ENCODE measurements around the gene UBAC1. TPM values are rescaled to one million over a fixed set of nuclear protein-coding genes. Genes with fewer than 3 reads are reported as not detected.
"Not testable (repeated sequence)": the region's sequence is repeated elsewhere in the genome, so short reads cannot be mapped to it uniquely, and the experiment has no call there.

UBAC1 gene
- total RNA-seq, 1 donor from 2014 or later = 42.6 TPM

DNA sequence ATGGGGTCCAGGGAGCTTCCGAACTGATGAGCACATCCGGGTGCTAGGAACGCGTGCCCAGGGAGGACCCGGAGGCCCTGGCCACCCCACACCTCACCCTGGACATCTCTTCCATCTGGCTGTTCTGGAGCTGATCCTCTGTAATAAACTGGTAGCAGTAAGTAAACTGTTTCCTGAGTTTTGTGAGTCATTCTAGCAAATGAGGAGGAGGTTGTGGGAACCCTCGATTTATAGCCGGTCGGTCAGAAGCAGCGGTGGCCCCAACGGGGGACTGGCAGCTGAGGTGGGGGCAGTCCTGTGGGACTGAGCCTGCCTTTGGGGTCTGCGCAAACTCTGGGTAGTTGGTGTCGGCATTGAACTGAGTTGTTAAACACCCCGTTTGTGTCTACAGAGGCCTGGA, 15.4 kb upstream of the UBAC1 start:
- ATAC-seq = no peak

DNA sequence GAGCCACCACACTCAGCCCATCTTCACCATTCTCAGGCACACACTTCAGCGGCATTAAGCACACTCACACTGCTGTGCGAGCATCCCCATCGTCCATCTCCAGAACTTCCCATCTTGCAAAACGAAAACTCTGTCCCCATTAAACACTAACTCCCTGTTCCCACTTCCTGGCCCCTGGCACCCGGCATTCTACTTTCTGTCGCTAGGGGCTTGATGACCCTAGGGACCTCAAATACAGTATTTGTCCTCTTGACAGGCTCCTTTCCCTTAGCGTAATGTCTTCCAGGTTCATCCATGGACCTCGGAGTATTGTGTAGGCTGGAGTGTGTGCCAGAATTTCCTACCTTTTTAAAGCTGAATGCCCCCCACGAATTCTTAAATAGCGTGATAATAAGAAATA, 14.7 kb upstream of the UBAC1 start:
- ATAC-seq = no peak

DNA sequence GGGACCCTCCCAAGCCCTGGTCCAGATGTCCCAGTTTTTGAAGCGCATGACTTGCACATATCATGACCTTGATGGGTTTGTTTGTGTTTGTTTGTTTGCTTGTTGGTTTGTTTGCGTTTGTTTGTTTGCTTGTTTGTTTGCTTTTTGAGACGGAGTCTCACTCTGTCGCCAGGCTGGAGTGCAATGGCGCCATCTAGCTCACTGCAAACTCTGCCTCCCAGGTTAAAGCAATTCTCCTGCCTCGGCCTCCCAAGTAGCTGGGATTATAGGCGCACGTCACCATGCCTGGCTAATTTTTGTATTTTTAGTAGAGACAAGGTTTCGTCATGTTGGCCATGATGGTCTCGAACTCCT, 13.0 kb upstream of the UBAC1 start:
- no peak for ATAC-seq

DNA sequence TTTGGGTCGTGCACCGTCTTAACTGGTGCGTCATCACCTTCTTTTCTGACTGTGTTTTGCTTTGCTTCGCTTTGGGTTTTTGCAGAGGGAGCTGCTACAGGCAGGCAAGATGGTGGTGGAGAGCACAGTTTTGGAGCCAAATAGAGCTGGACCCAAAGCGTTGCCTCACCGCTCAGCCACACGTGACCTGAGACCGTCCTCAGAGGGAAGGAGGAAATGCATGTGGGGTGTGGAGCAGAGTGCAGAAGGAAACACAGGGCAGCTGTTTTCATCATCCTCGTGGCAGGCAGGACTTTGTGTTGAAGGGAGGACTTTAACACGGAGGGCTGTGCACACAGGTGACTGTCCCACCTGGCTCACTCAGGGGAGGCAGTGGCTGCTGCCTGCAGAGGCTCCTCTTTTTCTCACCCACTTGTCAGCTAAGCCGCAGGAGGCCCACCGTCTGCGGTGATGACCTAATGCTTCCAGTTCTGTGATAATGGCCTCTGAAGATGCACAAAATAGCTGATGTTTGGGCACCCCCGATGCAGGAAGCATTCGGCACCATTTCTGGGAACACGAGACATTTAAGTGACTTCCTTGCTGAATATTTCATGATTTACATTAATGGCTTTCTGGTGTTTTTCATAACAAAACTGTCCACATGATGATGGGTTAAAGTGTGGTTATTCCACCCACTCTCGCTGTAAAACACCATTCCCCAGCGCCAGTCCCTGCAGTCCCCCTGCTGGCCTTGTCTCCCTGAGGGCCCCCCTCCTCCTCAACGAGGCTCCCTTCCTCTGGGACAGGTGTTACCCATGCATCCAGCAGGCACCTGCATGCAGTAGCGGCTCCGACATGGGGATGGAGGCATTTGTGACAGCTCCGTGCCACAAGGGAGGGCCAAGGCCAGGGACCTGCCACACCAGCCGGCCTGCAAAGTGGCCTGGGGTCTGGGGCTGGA, 12.4 kb upstream of the UBAC1 start:
- ATAC-seq = no peak

DNA sequence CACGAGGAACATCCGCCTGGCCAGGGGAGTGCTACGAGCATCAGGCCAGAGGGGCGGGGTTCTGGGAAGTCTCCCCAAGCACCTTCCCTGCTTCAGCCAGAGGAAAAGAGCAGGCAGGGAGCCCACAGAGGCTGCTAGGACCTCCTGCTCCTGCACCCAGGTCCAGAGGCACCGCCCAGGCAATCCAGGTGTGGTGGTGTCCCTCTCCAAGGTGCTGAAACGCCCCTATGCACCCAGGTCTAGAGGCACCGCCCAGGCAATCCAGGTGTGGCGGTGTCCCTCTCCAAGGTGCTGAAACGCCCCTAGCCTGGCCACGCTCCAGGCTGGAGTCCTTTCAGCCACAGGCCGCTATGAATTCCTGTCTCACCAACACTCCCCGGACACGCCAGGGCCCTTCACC, 10.7 kb upstream of the UBAC1 start:
- ATAC-seq = peak; percentile 85

DNA sequence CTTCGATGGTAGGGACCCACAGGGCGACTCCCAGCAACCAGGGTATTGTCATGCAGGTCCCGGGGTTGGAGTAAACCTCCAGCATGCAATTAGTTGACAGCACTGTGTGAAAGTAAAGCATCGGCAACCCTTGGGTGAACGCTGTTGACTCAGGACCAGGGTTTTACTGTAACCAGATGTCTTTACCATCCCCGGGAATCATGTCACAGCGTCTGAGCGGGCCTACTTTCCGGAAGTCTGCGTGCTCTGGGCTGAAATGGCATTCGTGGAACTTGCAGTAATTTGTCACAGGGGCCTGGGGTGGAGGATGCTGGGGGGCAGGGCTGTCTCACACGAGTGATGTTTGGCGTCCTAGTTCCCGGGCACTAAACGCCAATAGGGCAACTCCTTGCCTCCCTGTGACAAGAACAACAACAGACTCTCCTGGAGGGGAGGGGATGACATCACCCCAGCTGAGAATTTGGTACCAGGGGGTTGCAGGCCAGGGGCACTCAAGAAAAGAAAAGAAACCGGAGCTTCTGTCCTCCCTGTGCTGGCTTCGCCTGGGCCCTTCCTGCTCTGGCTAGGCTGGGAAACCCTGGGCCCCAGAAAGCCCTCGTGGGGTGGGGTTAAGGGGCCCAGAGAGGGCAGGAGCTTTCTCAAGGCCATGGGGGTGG, 10.1 kb upstream of the UBAC1 start:
- no peak for ATAC-seq

DNA sequence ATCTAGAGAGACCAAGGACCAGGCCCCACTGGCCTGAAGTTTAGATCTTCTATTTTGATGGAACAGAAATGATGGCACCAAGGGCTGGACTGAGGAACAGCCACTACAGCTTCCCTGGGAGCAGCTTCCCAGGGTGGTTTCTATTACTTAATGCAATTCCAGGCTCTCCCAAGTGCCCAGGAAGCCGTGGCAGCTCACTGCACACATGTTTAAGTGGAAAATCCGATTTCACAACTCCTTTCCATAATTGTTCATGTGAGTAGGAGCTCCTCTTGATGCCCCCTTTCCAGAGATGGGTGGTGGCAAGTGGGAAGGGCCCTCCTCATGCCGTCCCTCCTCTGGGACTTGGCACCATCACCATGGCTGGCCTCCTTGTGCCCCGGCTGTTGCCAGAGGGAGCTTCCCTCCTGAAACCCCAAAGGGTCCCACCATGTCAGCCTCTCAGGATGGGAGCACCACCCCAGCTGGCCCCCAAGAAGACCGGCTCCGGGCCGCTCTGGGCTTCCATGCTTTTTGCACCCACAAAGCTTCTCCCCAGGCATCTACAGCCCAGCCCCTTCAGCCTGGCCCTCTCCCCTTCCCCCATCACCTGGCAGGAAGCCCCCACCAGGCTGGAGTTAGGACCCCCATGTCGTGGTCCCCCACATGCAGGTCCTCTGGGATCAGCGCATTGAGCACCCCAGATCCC, 9.1 kb upstream of the UBAC1 start:
- ATAC-seq = no peak

DNA sequence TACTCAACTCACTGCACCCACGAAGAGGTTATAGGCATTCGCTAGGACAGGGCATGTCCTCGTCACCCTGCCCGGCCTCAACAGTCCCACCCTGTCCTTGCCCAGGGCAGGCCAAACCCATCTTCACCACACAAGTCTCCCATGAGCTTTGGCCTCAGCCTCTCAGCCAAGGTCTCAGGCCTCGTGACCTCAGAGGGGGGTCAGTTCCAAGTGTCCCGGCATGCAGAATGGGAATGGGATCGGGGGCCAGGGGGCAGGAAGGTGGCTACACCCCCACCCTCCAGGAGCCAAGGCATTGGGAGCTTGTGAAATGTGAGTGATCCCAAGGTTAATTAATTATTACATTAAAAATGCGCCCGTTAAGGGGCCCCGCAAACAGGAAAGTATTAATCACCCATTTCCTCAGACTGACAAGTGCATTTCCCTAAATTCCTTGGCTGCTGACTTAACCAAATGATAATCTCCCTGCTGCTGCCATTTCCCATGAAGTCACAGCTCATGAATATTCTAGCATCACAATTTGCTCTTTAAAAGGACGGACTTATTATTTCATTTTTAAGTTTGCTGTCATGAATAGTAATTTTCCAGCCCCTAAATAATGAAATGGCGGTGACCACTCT, 8.0 kb upstream of the UBAC1 start:
- no peak for ATAC-seq

DNA sequence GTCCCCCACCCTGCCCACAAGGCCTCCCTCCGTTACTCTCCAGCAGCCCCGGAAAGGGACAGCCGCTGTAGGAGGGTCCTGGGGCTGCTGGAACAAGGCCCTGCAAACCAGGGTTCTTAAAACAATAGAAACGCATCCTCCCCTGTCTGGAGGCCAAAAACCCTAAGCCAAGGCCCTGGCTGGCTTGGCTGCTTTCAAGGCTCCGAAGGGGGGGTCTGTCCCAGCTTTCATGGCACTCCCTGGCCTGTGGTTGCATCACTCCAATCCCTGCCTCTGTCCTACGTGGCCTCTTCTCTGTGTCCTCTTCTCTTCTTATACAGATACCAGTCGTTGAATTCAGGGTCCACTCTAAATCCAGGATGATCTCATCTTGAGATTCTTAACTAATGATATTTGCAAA, 7.4 kb upstream of the UBAC1 start:
- no peak for ATAC-seq

DNA sequence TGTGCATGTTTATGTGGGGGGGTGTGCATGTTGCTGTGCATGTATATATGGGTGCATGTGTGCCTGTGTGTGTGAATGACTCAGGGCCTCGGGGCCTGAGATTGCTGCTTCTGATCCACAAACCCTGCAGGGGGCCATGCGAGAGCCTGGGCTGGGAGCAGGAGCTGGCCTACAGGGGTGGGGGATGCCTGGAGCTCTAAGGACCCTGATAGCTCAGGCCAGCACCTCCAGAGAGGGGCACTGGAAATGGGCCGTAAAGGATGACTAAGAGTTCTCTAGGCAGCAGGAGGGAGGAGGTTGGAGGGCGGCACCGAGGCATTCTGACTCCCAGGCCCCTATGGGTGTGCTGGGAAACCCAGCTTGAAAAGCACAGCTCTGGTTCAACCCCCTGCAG, 6.9 kb upstream of the UBAC1 start:
- no peak for ATAC-seq

DNA sequence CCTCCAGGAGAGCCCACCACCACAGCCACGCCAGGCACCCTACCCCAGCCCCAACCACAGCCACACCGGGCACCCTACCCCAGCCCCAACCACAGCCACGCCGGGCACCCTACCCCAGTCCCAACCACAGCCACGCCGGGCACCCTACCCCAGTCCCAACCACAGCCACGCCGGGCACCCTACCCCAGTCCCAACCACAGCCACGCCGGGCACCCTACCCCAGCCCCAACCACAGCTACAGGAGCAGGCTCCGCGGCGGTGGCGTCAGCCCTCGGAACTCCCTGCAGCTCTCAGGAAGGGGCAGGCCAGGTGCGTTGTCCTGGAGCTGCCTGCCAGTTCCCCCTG, 5.7 kb upstream of the UBAC1 start:
- not testable (repeated sequence) for ATAC-seq

DNA sequence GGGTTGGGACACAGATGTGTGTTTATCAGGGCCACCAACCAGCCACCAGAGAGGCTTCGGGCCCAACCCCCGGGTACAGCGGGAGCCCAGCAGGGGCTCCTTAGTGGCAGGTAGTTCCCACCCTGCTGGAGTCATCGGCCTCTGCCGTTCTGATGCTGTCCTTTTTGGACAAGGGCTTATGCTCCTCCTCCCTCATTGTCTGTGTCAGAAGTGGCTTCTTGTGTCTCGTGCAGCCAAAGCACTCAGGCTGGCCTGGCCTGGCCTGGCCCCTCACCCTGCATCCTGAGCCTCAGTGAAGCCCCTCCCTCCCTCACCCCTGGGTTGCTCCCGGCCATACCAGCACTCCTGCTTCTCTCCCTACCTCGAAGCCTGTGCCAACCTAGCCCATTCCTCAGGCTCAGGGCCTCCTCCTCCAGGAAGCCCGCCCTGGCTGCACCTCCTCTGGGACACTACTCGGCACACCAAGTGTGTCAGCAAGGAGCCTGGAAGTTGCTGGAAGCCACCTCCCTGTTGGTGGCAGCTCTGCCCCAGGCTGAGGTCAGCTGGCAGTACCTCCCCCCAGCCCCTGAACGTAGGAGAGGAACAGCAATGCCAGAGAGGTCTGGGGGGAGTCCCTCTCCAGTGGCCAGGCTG, 4.1 kb upstream of the UBAC1 start:
- ATAC-seq = no peak

DNA sequence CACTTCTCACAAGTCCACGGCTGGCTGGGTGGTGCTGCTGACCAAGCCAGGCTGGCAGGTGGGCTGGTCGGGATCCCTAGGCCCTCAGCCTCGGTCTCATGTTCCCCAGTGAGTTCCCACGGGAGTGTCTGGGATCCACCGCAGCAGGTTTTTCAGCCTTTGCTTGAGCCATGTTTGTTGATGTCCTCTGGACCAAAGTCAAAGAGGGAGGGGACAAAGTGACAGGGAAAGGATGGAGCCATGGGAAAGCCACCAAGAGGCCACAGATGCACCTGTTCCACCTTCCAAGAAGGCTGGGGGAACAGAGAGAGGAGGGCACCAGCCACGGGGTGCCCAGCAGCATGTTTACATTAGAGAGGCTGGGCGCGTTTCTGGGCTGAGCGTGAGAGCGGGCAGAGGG, 2.8 kb upstream of the UBAC1 start:
- no peak for ATAC-seq

DNA sequence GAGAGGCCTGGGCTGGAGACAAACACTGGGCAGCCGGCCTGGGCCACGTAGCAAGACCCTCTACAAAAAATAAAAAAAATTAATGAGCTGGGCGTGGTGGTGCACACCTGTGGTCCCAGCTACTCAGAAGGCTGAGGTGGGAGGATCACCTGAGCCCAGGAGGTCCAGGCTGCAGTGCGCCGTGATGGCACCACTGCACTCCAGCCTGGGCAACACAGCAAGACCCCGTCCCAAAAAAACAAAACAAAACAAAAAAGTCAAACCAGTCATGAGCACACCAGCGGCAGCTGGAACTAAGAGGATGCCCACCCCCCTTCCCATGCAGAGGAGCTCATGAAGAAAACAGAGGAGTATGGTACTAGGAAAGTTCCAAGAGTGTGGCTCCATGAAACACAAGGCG, 2.2 kb upstream of the UBAC1 start:
- no peak for ATAC-seq

DNA sequence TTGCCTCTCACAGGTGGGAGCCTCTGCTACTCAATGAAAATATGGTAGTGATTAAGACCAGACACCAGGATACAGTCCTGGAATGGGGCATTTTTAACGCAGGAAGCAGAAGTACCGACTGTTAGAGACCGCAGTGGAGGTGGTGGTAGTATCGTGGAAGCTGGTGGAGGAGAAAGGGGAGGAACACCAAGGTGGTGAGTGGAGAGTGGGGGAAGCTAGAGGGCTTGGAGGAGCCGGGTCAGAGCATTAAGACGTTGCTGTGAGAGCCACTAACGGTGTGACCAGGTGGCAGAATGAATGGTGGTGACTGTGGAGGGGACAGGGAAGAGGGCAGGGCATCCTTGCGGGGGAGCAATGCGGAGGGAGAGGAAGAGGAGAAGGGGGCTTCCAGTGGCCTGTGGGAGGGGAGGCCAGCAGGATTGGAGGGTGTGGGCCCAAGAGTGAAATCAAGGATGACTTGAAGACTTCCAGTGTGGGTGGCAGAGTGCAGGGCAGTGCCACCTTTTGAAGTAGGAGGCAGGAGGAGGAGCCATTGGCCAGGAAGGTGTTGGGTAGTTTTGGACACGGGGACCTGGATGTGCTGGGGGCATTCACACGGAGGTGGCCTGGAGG, 1.6 kb upstream of the UBAC1 start:
- no peak for ATAC-seq

DNA sequence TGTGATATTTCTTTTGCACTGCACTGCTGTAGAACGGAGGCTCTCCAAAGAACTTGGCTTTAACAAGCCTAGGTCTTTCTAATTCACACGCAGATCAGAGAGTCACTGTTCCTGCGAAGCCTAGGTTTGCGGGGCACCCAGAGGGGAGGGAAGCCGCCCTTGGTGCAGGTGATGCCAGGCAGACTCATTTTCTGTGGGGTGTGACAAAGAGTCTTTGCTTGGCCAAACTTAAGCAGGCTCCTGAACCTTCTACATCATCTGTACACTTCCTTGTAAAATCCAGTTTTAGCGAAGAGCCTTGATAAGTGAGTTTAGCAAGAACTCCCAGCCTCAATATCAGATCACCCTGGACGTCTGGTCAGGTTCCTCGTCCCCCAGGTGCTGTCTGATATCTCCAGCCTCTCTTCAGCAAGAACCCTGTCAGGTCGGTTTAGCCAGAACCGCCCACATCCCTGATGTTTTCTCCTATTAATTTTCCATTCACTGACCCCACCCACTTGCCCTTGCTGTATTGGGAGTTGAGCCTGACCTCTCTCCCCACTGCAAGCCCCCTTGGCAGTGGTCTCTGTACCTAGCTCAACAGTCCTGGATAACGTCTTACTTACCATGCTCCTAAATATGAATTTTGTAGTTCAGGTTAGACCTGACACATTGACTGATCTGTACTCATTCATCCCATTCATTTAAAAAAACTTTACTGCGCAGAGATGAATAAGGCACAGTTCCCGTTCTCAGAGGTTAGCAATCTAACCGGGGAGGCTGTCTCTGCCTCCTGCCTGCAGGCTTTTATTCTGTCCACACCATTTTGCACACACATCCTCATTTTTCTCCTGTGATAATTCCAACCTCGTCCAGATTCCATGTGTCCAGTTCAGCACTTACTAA, 880 bp upstream of the UBAC1 start:
- ATAC-seq = peak; percentile 14

DNA sequence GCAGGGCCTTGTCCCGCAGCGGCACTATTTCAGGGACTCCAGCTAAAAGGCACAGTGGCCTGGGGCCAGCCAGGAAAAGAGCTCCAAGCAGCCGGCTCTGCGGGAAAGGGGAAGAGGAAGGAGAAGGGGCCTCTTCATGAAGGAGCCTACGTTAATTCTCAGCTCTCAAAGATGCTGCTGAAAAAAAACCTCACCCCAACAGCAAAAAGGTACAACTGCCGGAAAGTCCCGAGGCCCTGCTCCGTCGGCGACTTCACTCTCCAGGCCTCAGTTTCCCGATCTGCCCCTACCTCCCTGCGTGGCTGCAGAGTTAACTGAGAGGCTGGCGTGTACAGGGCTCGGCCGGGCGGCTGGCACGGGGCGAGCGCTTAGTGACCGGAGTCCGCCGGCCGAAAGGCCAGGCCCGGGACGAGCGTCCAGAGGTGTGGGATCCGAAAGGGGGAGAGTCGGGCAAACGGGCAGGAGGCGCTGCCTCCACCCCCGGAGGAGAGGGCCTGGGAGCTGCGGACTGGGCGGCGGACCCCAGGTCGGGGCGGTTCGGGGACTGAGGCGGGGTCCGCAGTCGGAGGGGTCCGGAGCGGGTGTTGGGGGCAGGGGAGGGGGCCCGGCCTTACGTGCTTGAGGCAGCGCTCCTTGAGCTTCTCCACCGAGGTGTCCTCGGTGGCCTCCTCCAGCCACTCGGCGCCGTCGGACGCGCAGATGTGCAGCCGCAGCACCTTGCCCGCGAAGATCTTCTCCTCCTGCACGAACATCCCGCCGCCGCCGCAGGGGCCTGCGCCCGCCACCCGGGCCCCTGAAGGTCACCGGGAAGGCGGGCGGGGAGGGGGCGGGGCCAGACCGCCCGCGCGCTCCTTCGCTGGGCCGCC, 529 bp downstream of the UBAC1 start:
- ATAC-seq = peak; percentile 13

DNA sequence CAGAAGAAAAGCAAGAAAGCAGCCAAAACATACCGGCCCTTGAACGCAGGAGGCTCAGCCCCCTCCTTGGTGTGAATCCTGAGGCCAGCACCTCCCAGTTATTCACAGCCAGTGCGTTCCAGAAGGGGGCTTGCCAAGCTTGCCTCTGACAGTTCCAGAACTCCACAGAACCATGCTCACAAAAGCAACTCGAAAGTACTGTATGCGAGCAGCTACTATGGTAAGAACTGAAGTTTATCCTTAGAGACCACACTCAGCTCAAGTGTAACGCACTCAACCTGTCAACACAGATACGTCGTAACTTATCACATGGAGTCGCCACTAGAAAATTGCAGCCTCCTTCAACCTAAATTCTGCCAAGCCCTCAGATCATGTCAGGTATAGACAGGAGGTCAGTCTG, 1.4 kb downstream of the UBAC1 start:
- ATAC-seq = no peak

DNA sequence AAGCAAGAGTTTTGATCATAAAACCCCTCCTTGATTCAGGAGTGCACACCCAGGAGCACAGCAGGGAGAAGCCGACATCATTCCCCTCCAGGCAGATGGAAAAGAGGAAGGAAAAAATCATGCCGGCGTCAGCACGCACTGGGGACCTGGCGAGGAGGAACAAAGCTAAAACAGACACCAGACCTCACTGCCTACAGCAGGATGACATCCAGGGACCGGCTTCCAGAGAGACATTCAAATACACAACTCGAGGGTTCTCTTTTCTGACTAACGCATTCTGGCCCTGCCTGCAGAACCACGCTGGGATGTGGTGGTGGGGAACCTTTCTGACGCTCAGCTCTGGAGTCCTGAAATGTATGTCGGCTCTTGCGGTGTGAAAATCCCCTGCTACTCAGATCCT, 2.7 kb downstream of the UBAC1 start:
- ATAC-seq = no peak

DNA sequence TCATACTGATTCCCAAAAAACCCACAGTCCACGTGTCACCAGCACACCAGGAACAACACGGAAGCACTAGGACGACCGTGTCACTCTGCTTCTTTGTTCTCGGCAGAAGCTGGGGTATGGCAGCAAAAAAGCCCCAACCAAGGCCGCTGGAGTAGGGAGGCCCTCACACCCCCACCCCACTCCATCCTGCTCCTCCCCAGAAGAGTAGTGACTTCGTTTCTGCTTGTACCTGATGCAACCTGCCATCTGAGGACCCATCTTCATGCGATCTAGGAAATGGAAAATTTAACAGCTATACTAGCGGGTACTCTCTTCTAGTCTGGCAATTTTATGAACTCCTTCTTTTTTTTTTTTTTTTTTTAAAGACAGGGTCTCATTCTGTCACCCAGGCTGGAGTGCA, 3.7 kb downstream of the UBAC1 start:
- no peak for ATAC-seq
